Skin of body (tissue), 3 donors: ENCODE results near the gene PDZRN3. TPM values are rescaled to one million over a fixed set of nuclear protein-coding genes. Genes with fewer than 3 reads are reported as not detected.

Source experiments
- DNase-seq: peaks from one replicate; lab custom pipeline; 2025; lab: John Stamatoyannopoulos, UW
- small RNA-seq: library from RNA; depleted of rRNA; stranded (forward); fragments of <200 nt; gene quantifications from one replicate; pipeline ENCODE3, GENCODE V24; 2014; ENCODE audit warnings: low replicate concordance
- total RNA-seq: library from RNA; depleted of rRNA; stranded (reverse); fragments of >200 nt; gene quantifications from one replicate; pipeline ENCODE4 v1.2.3, GENCODE V29; 2014

PDZRN3 gene
- total RNA-seq, 1 donor from 2014 or later = 66.5 TPM

- no peak for DNase-seq
Observed at GRCh38 chr3:73342077-73342476, 282.7 kb downstream of the PDZRN3 start.

- no peak for DNase-seq
Observed at GRCh38 chr3:73341272-73341935, 283.3 kb downstream of the PDZRN3 start.

DNA sequence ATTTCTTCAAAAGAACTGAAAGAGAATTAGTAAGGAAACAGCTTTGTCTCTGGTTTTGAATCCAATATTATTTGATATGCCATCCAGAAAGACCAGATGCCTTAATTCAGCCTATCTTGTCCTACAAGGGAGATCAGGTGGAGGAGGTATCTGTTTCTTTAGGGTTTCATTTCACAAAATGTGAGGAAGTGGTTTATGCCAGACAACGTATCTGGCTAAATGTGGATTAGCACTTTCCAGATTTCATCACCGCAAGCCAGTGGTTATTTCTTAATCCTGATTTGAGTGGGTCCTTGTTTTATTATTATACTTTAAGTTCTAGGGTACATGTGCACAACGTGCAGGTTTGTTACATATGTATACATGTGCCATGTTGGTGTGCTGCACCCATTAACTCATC, 292.2 kb downstream of the PDZRN3 start:
- DNase-seq = no peak

Small RNA genes within 50 kb of the gene (small RNA-seq; reads per million reads assigned to genes)
- gene RNU7-119P = not detected
